Esophagus muscularis mucosa (tissue), 4 donors: ENCODE measurements around the gene NME3. TPM values are rescaled to one million over a fixed set of nuclear protein-coding genes. Genes with fewer than 3 reads are reported as not detected.

Source experiments
- DNase-seq: peaks from one replicate; pipeline ENCODE4 v3.0.0-alpha.2; 2017; ENCODE audit errors: extremely low spot score
- H3K27ac ChIP-seq, 4 donors: fragments of 200-600 bp; sonication (generic); replicated peaks in 1 of 4; 1 replicate in 3 of 4; 2 replicates in 1 of 4; pipeline ENCODE4 v1.5.1; 2016 to 2019; ENCODE audit warnings: mild to moderate bottlenecking in 1 of 4
- H3K27me3 ChIP-seq, 4 donors: fragments of 200-600 bp; sonication (generic); one replicate each; pipeline versions ENCODE4 v1.5.1 to v1.6.0; 2016 to 2019
- H3K36me3 ChIP-seq, 4 donors: fragments of 200-600 bp; sonication (generic); one replicate each; pipeline ENCODE4 v1.5.1; 2016 to 2019
- H3K4me1 ChIP-seq, 4 donors: fragments of 200-600 bp; sonication (generic); one replicate each; pipeline ENCODE4 v1.5.1; 2016 to 2019
- H3K4me3 ChIP-seq, 4 donors: fragments of 200-600 bp; sonication (generic); 1 replicate in 2 of 4; 2 replicates in 2 of 4; pipeline ENCODE4 v1.5.1; 2016 to 2019; ENCODE audit warnings: mild to moderate bottlenecking in 4 of 4, moderate library complexity in 1 of 4
- H3K9me3 ChIP-seq, 4 donors: fragments of 200-600 bp; sonication (generic); 1 replicate in 3 of 4; 2 replicates in 1 of 4; pipeline ENCODE4 v1.5.1; 2016 to 2019
- CTCF ChIP-seq, 3 experiments: fragments of 200-600 bp in 2 of 3; fragments of 450-650 bp in 1 of 3; sonication (generic) in 2 of 3; IDR thresholded peaks; one replicate each; pipeline ENCODE4 v1.5.1; 2017 to 2019; ENCODE audit warnings: antibody characterized with exemption in 3 of 3, mild to moderate bottlenecking in 2 of 3, moderate library complexity in 1 of 3
- EP300 ChIP-seq: sonication (generic); formaldehyde crosslinking; IDR thresholded peaks from one replicate; pipeline ENCODE4 v1.6.1; 2017; ENCODE audit warnings: antibody characterized with exemption
- POLR2A ChIP-seq: fragments of 450-650 bp; IDR thresholded peaks from one replicate; pipeline ENCODE4 v1.6.1; 2017; ENCODE audit warnings: antibody characterized with exemption, moderate library complexity, mild to moderate bottlenecking, low read depth
- POLR2AphosphoS5 ChIP-seq, 2 donors: sonication (generic); formaldehyde crosslinking; IDR thresholded peaks; one replicate each; pipeline ENCODE4 v1.6.1; 2017; ENCODE audit warnings: antibody characterized with exemption in 2 of 2
- WGBS: methylation state at CpG from one replicate; pipeline ENCODE4 v1.1.5; 2018; 5-methylcytosine and 5-hydroxymethylcytosine counted together
- intact Hi-C: fragments of 100-400 bp; cut with DNase I; formaldehyde crosslinking; loops from one replicate; pipeline ENCODE4 v1.15.1; 2023
- total RNA-seq, 4 donors: library from RNA; depleted of rRNA; stranded (reverse); fragments of >200 nt; gene quantifications; one replicate each; pipeline versions ENCODE4 v1.1.0 to v1.2.1, GENCODE V29; 2016

Gene NME3
- total RNA-seq, 4 donors from 2014 or later: 64.8 to 101 (median 83.7) TPM

GRCh38 chr16:1762879-1763520, 8.3 kb downstream of the NME3 start:
- Histone ChIP-seq H3K36me3 (peaks cover 44 to 100% (median 97%) of the 10 kb centered on the region in 4 donors), H3K27me3 (no peaks in the 10 kb centered on the region), H3K9me3 (no peaks in the 10 kb centered on the region), H3K27ac (no peak overlapping the region), H3K4me3 (no peak overlapping the region), H3K4me1 (peaks cover 0 to 10% (median 8%) of the 10 kb centered on the region in 4 donors)
- 77% methylated on average over 16 of the region's 24 CpGs for WGBS
- TF ChIP-seq CTCF (IDR thresholded peaks at IDR 0.05): no peak
- TF ChIP-seq POLR2A: no peak
- intact Hi-C loops: no loop called here
- no peak for DNase-seq

GRCh38 chr16:1762196-1762878, 9.0 kb downstream of the NME3 start:
- intact Hi-C loops: no loop called here
- H3K36me3 ChIP-seq: peaks cover 38 to 100% (median 97%) of the 10 kb centered on the region in 4 donors
- H3K9me3 ChIP-seq: no peaks in the 10 kb centered on the region
- no peaks in the 10 kb centered on the region for H3K27me3 ChIP-seq
- H3K27ac ChIP-seq: no peak overlapping the region
- TF ChIP-seq POLR2AphosphoS5 (IDR thresholded peaks at IDR 0.05) (no peak), POLR2A (no peak), CTCF (IDR thresholded peaks at IDR 0.05) (no peak), EP300 (no peak)
- no peak for DNase-seq
- H3K4me3 ChIP-seq: no peak overlapping the region
- peaks cover 0 to 10% (median 8%) of the 10 kb centered on the region in 4 donors for H3K4me1 ChIP-seq
- WGBS: 94% methylated on average over 29 of the region's 30 CpGs

- 86% methylated on average over 15 of the region's 15 CpGs for WGBS
- no peak for TF ChIP-seq CTCF (IDR thresholded peaks at IDR 0.05)
- TF ChIP-seq POLR2A: no peak
- no peak for TF ChIP-seq EP300
- no peak for TF ChIP-seq POLR2AphosphoS5 (IDR thresholded peaks at IDR 0.05)
- intact Hi-C loops: no loop called here
- Histone ChIP-seq H3K27ac (no peak overlapping the region), H3K36me3 (peaks cover 33 to 100% (median 95%) of the 10 kb centered on the region in 4 donors), H3K27me3 (no peaks in the 10 kb centered on the region), H3K9me3 (no peaks in the 10 kb centered on the region), H3K4me1 (peaks cover 0 to 10% (median 8%) of the 10 kb centered on the region in 4 donors), H3K4me3 (no peak overlapping the region)
- DNase-seq: no peak
Measured at GRCh38 chr16:1761751-1762150, 9.6 kb downstream of the NME3 start.

GRCh38 chr16:1760911-1761310, 10.4 kb downstream of the NME3 start:
- WGBS: 91% methylated on average over 7 of the region's 15 CpGs
- Histone ChIP-seq H3K36me3 (peaks cover 26 to 100% (median 91%) of the 10 kb centered on the region in 4 donors), H3K9me3 (no peaks in the 10 kb centered on the region), H3K27ac (no peak overlapping the region), H3K4me1 (peaks cover 0 to 10% (median 8%) of the 10 kb centered on the region in 4 donors), H3K4me3 (no peak overlapping the region), H3K27me3 (no peaks in the 10 kb centered on the region)
- intact Hi-C loops: no loop called here
- no peak for TF ChIP-seq EP300
- TF ChIP-seq CTCF (IDR thresholded peaks at IDR 0.05): no peak
- TF ChIP-seq POLR2AphosphoS5 (IDR thresholded peaks at IDR 0.05): no peak
- no peak for DNase-seq
